Neutrophil (primary cell): ENCODE measurements around the gene RPA1.
"Not testable (repeated sequence)": the region's sequence is repeated elsewhere in the genome, so short reads cannot be mapped to it uniquely, and the experiment has no call there.

ENCODE experiments used
- H3K27ac ChIP-seq: fragments of 200-600 bp; sonication (generic); 2 replicates; pipeline ENCODE4 v1.5.1; 2016; ENCODE audit warnings: mild to moderate bottlenecking, moderate library complexity
- H3K27me3 ChIP-seq: fragments of 200-600 bp; sonication (generic); 2 replicates; pipeline ENCODE4 v1.6.0; 2016; ENCODE audit warnings: mild to moderate bottlenecking
- H3K36me3 ChIP-seq: fragments of 200-600 bp; sonication (generic); 2 replicates; pipeline ENCODE4 v1.5.1; 2017
- H3K4me1 ChIP-seq, 2 experiments: fragments of 200-600 bp in 1 of 2; sonication (generic) in 1 of 2; 1 replicate in 1 of 2; 2 replicates in 1 of 2; pipeline versions ENCODE4 v1.5.1 to v1.6.1; 2013 to 2016; ENCODE audit warnings: low read depth in 1 of 2, low read length in 1 of 2, mild to moderate bottlenecking in 1 of 2, moderate library complexity in 1 of 2; ENCODE audit not compliant: control insufficient read depth in 1 of 2, insufficient read depth in 1 of 2
- H3K4me3 ChIP-seq, 2 experiments: fragments of 200-600 bp in 1 of 2; sonication (generic) in 1 of 2; 1 replicate in 1 of 2; 2 replicates in 1 of 2; pipeline ENCODE4 v1.5.1; 2013 to 2016; ENCODE audit warnings: low read depth in 1 of 2, low read length in 1 of 2, mild to moderate bottlenecking in 1 of 2, moderate library complexity in 1 of 2
- H3K9me3 ChIP-seq: fragments of 200-600 bp; sonication (generic); 2 replicates; pipeline ENCODE4 v1.5.1; 2016
- CTCF ChIP-seq: fragments of 200-600 bp; sonication (generic); IDR thresholded peaks from 2 replicates; pipeline ENCODE4 v1.5.1; 2016; ENCODE audit warnings: antibody characterized with exemption

RPA1 gene

GRCh38 chr17:1796800-1797199, 33.0 kb upstream of the RPA1 start:
- peaks cover 17% of the 10 kb centered on the region for H3K36me3 ChIP-seq
- no peak for TF ChIP-seq CTCF
- no peaks in the 10 kb centered on the region for H3K27me3 ChIP-seq
- H3K9me3 ChIP-seq, result no peaks in the 10 kb centered on the region
- H3K4me3 ChIP-seq, result no peak overlapping the region
- no peak overlapping the region for H3K27ac ChIP-seq
- no peaks in the 10 kb centered on the region for H3K4me1 ChIP-seq

GRCh38 chr17:1797323-1797722, 32.5 kb upstream of the RPA1 start:
- TF ChIP-seq CTCF, result no peak
- Histone ChIP-seq H3K4me1 (no peaks in the 10 kb centered on the region), H3K9me3 (no peaks in the 10 kb centered on the region), H3K4me3 (no peak overlapping the region), H3K27ac (no peak overlapping the region), H3K27me3 (no peaks in the 10 kb centered on the region), H3K36me3 (peaks cover 17% of the 10 kb centered on the region)

GRCh38 chr17:1797846-1798245, 32.0 kb upstream of the RPA1 start:
- H3K4me3 ChIP-seq, H3K27ac ChIP-seq, H3K9me3 ChIP-seq, H3K4me1 ChIP-seq, H3K27me3 ChIP-seq: not testable (repeated sequence)
- peaks cover 17% of the 10 kb centered on the region for H3K36me3 ChIP-seq

- no peak overlapping the region for H3K4me3 ChIP-seq
- H3K4me1 ChIP-seq, result no peaks in the 10 kb centered on the region
- H3K27ac ChIP-seq, result no peak overlapping the region
- H3K9me3 ChIP-seq, result no peaks in the 10 kb centered on the region
- peaks cover 23% of the 10 kb centered on the region for H3K36me3 ChIP-seq
- no peak for TF ChIP-seq CTCF
- no peaks in the 10 kb centered on the region for H3K27me3 ChIP-seq
Measured at GRCh38 chr17:1800240-1800639, 29.6 kb upstream of the RPA1 start.

- Histone ChIP-seq H3K4me3 (no peak overlapping the region), H3K4me1 (no peaks in the 10 kb centered on the region), H3K27ac (no peak overlapping the region), H3K27me3 (no peaks in the 10 kb centered on the region), H3K36me3 (peaks cover 23% of the 10 kb centered on the region), H3K9me3 (no peaks in the 10 kb centered on the region)
- no peak for TF ChIP-seq CTCF
Measured at GRCh38 chr17:1800712-1801111, 29.1 kb upstream of the RPA1 start.

- Histone ChIP-seq H3K4me3 (no peak overlapping the region), H3K4me1 (no peaks in the 10 kb centered on the region), H3K36me3 (peaks cover 23% of the 10 kb centered on the region), H3K27ac (no peak overlapping the region), H3K9me3 (no peaks in the 10 kb centered on the region), H3K27me3 (no peaks in the 10 kb centered on the region)
- TF ChIP-seq CTCF, result no peak
Measured at GRCh38 chr17:1802429-1802828, 27.4 kb upstream of the RPA1 start.
